PC-3 (cell line): ENCODE data around the gene TPX2. TPM values are rescaled to one million over a fixed set of nuclear protein-coding genes. Genes with fewer than 3 reads are reported as not detected.

Experiments used
- ATAC-seq: fragments of 200-7000 bp; cut with Tn5 transposase; 2 replicates; pipeline ENCODE4 v1.9.1; 2020; ENCODE audit warnings: mild to moderate bottlenecking, moderate library complexity
- BruUV-seq: library from RNA; stranded (reverse); fragments of 400-500 nt; replicated peaks from 2 replicates; lab custom pipeline; 2021; lab: Mats Ljungman, UMichigan
- CTCF ChIA-PET: fragments of 300-600 bp; sonication (Branson Sonifier 250); formaldehyde crosslinking; loops from one replicate; lab custom pipeline; 2022; ENCODE audit warnings: antibody characterized with exemption; lab: Charles Lee
- POLR2A ChIA-PET: fragments of 300-600 bp; sonication (Branson Sonifier 250); formaldehyde crosslinking; loops from one replicate; lab custom pipeline; 2022; ENCODE audit warnings: antibody characterized with exemption; ENCODE audit not compliant: unreplicated experiment; lab: Charles Lee
- DNase-seq: peaks from one replicate; pipeline ENCODE4 v3.0.0-alpha.2; 2015
- H2AFZ ChIP-seq: fragments of 300-600 bp; sonication (generic); 2 replicates; pipeline ENCODE4 v1.6.0; 2016; ENCODE audit warnings: antibody characterized with exemption, low read length
- H3F3A ChIP-seq: fragments of 300-600 bp; sonication (generic); one replicate; pipeline ENCODE4 v1.6.0; 2017; ENCODE audit warnings: antibody characterized with exemption, low read length, control low read depth, mild to moderate bottlenecking; ENCODE audit not compliant: unreplicated experiment
- H3K27ac ChIP-seq: fragments of 300-600 bp; sonication (generic); 2 replicates; pipeline ENCODE4 v1.5.1; 2016; ENCODE audit warnings: mild to moderate bottlenecking, low read length
- H3K27me3 ChIP-seq: fragments of 300-600 bp; sonication (generic); 2 replicates; pipeline ENCODE4 v1.6.1; 2016; ENCODE audit warnings: low read length, mixed read lengths
- H3K36me3 ChIP-seq: fragments of 300-600 bp; sonication (generic); 2 replicates; pipeline ENCODE4 v1.6.1; 2016; ENCODE audit warnings: low read depth, mixed run types, low read length, mixed read lengths
- H3K4me1 ChIP-seq: fragments of 300-600 bp; sonication (generic); 2 replicates; pipeline ENCODE4 v1.5.1; 2016; ENCODE audit warnings: low read length; ENCODE audit not compliant: insufficient read depth
- H3K4me2 ChIP-seq: fragments of 300-600 bp; sonication (generic); 2 replicates; pipeline ENCODE4 v1.6.0; 2016; ENCODE audit warnings: low read length
- H3K4me3 ChIP-seq: fragments of 300-600 bp; sonication (generic); 2 replicates; pipeline ENCODE4 v1.5.1; 2016; ENCODE audit warnings: mild to moderate bottlenecking, low read length, mixed read lengths
- H3K79me2 ChIP-seq: fragments of 300-600 bp; sonication (generic); 2 replicates; pipeline ENCODE4 v1.6.1; 2017; ENCODE audit warnings: low read length, mixed read lengths
- H3K9ac ChIP-seq: fragments of 300-600 bp; sonication (generic); 2 replicates; pipeline ENCODE4 v1.6.0; 2016; ENCODE audit warnings: mild to moderate bottlenecking, low read length
- H3K9me2 ChIP-seq: fragments of 300-600 bp; sonication (generic); replicated peaks from 2 replicates; pipeline ENCODE4 v1.6.1; 2016; ENCODE audit warnings: mixed run types, low read length, mixed read lengths
- H3K9me3 ChIP-seq: fragments of 300-600 bp; sonication (generic); 2 replicates; pipeline ENCODE4 v1.6.1; 2016; ENCODE audit warnings: low read length, mixed read lengths
- H4K20me1 ChIP-seq: fragments of 300-600 bp; sonication (generic); 2 replicates; pipeline ENCODE4 v1.6.1; 2016; ENCODE audit warnings: low read length, mixed read lengths
- CTCF ChIP-seq: fragments of 300-600 bp; sonication (generic); conservative IDR thresholded peaks from 2 replicates; pipeline ENCODE4 v1.5.1; 2017; ENCODE audit warnings: antibody characterized with exemption, low read depth, mild to moderate bottlenecking, low read length
- EZH2 ChIP-seq: fragments of 300-600 bp; sonication (generic); IDR thresholded peaks from one replicate; pipeline ENCODE4 v1.6.1; 2017; ENCODE audit warnings: antibody characterized with exemption, mild to moderate bottlenecking, low read length; ENCODE audit not compliant: unreplicated experiment
- EZH2phosphoT487 ChIP-seq: fragments of 300-600 bp; sonication (generic); IDR thresholded peaks from 2 replicates; pipeline ENCODE4 v1.6.1; 2018; ENCODE audit warnings: mild to moderate bottlenecking, antibody characterized with exemption, low read length, borderline replicate concordance
- intact Hi-C: fragments of 100-400 bp; cut with micrococcal nuclease; formaldehyde crosslinking; loops from 2 replicates; pipeline ENCODE4 v1.9.0; 2023
- total RNA-seq: library from RNA; depleted of rRNA; stranded (reverse); fragments of >200 nt; gene quantifications from 2 replicates; pipeline ENCODE4 v1.2.3, GENCODE V29; 2014

TPX2 gene
- total RNA-seq, 1 experiment from 2014 or later: 128 TPM

- Histone ChIP-seq H2AFZ (no peak overlapping the region), H3K9me3 (no peaks in the 10 kb centered on the region), H3K9ac (no peak overlapping the region), H3K27me3 (no peaks in the 10 kb centered on the region), H3F3A (no peaks in the 10 kb centered on the region), H3K27ac (no peak overlapping the region), H3K4me3 (no peak overlapping the region), H4K20me1 (no peaks in the 10 kb centered on the region), H3K36me3 (no peaks in the 10 kb centered on the region), H3K4me1 (no peaks in the 10 kb centered on the region), H3K9me2 (no peaks in the 10 kb centered on the region), H3K4me2 (no peak overlapping the region), H3K79me2 (no peaks in the 10 kb centered on the region)
- ChIA-PET POLR2A (no interaction called here), CTCF (no interaction called here)
- no TSS peak for BruUV-seq
- DNase-seq: no peak
- TF ChIP-seq CTCF (no peak), EZH2 (no peak), EZH2phosphoT487 (no peak)
- ATAC-seq: no peak
- intact Hi-C loops: no loop called here
These were observed 79.4 kb downstream of the TPX2 start for GRCh38 chr20:31818376-31818908.

- no peaks in the 10 kb centered on the region for H3F3A ChIP-seq
- BruUV-seq: no TSS peak
- H3K27me3 ChIP-seq: no peaks in the 10 kb centered on the region
- no peak within 1 kb of the TSS for H3K9ac ChIP-seq
- H3K4me2 ChIP-seq: no peak within 1 kb of the TSS
- TF ChIP-seq EZH2 (no peak), EZH2phosphoT487 (no peak), CTCF (no peak)
- ChIA-PET POLR2A (no interaction called here), CTCF (no interaction called here)
- no peak for DNase-seq
- H3K4me3 ChIP-seq: no peak within 1 kb of the TSS
- H4K20me1 ChIP-seq: no peaks in the 10 kb centered on the region
- no peaks in the 10 kb centered on the region for H3K4me1 ChIP-seq
- no peaks in the 10 kb centered on the region for H3K79me2 ChIP-seq
- intact Hi-C loops: no loop called here
- H3K36me3 ChIP-seq: no peaks in the 10 kb centered on the region
- H3K27ac ChIP-seq: no peak within 1 kb of the TSS
- H3K9me3 ChIP-seq: no peaks in the 10 kb centered on the region
- no peak for ATAC-seq
- H2AFZ ChIP-seq: no peak within 1 kb of the TSS
- no peaks in the 10 kb centered on the region for H3K9me2 ChIP-seq
These were observed 80.1 kb downstream of the TPX2 start, which contains the start of gene MYLK2 for GRCh38 chr20:31819083-31819784. TSS of gene MYLK2 (plus strand) at chr20:31819356. CDS start at chr20:31819581, 225 bp downstream.

- Histone ChIP-seq H3K4me3 (no peak overlapping the region), H3K79me2 (no peaks in the 10 kb centered on the region), H3K9me2 (no peaks in the 10 kb centered on the region), H3K36me3 (no peaks in the 10 kb centered on the region), H3K27me3 (no peaks in the 10 kb centered on the region), H3K9ac (no peak overlapping the region), H3K4me2 (no peak overlapping the region), H3K27ac (no peak overlapping the region), H3K9me3 (no peaks in the 10 kb centered on the region), H4K20me1 (no peaks in the 10 kb centered on the region), H3F3A (no peaks in the 10 kb centered on the region), H3K4me1 (no peaks in the 10 kb centered on the region), H2AFZ (no peak overlapping the region)
- no peak for ATAC-seq
- CTCF ChIA-PET: no interaction called here
- BruUV-seq: no TSS peak
- intact Hi-C loops: no loop called here
- POLR2A ChIA-PET: no interaction called here
- DNase-seq: no peak
- no peak for TF ChIP-seq EZH2phosphoT487
- TF ChIP-seq EZH2: no peak
- TF ChIP-seq CTCF: no peak
These were observed 81.1 kb downstream of the TPX2 start for GRCh38 chr20:31820228-31820627.
